Measurements from ENCODE around the gene INKA1.
A peak's percentile ranks its signal among the peaks of the same experiment; 100 is the strongest.
"Not testable (repeated sequence)": the region's sequence is repeated elsewhere in the genome, so short reads cannot be mapped to it uniquely, and the experiment has no call there.

The INKA1 gene

DNA sequence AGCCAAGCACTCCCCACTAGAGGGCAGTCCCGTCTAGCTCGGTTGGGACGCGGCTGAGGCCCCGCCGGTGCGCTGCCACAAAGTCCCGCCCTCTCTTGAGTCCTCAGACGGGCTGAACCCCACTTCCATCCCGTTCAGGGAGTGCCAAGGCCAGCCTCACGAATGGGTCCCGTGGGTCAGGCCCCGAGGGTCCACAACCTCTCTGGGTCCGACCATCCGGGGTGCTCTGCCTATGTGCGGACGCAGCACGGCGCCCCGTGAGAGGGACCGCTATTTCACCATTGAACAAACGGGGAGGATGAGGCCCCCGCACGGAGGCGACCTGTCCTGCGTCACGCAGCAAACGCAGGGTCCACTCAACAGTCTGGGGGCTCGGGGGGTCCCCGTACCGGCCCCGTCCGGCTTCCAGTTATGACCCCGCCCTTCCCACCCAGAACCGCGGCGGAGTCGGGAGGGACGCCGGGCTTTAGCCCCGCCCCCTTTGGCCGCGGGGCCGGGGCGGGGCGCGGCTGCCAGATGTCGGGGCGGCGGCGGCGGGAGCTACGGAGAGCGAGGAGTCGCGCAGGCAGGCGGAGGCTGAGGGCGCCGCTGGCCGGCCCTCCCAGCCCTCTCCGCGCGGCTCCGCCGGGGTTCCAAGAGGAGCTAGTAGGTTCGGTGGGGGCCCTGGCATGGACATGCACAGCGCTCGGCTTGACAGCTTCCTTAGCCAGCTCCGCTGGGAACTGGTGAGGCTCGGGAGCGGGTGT, at the start of gene INKA1:
INKA1 (plus strand) TSS at position 543 of the 746 bp plus-strand sequence; CDS start at position 675, 132 bp downstream.
- peak; percentile 80 for DNase-seq

DNA sequence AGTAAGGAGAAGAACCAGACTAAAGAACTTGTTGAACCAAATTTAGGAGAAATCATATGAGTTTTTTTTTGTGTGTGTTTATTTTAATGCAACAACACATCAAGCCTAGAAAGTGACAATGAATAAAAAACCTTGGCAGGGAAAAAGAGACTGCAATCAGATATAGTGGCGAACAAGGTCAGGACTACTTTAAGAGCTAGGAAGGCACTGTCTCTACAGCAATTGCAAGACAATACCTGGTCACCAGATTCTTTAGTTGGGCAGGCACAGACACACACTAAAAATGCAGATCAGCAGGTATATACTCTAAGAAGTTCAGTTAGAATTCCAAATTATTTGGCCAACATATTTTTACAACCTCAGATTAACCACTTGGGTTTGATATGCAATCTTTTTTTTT, 48.5 kb upstream of the INKA1 start:
- no peak for DNase-seq

DNA sequence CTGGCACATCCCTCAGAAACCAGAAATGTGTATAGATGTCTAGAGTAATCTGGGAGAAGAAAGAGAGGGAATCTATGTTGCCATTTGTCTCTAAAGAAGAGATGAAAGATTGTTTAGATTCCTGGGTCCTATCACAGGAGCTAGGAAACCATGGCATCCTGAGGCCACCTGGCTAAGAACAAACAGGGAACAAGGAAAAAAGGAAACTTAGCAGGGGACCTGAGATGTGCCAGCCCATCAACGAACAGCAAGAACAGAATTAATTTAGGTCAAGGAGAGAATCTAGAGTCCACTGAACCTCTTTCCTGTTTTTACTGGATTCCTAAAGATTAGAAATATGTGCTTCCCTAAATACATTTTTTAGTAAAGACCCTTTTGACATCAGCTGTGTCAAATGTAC, 47.0 kb upstream of the INKA1 start:
- no peak for DNase-seq

DNA sequence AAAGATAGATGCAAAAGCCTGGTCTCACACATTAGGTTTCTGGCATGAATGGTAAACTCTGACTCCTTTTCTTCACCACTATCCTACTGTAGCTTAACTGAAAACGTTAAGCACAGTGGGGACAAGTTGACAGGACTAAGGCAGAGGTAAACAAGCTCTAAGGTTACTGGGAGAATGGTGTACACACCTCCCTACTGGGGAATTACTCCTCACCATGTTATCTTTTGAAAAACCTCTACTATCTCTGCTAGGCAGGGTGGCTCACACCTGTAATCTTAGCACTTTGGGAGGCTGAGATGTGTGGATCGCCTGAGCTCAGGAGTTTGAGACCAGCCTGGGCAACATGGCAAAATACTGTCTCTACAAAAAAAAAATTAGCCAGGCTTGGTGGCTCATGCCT, 45.9 kb upstream of the INKA1 start:
- DNase-seq = no peak

- no peak for DNase-seq
Measured at GRCh38 chr3:49759226-49759625, 43.8 kb upstream of the INKA1 start.

GRCh38 chr3:49761661-49762060, 41.4 kb upstream of the INKA1 start:
- DNase-seq = no peak

DNA sequence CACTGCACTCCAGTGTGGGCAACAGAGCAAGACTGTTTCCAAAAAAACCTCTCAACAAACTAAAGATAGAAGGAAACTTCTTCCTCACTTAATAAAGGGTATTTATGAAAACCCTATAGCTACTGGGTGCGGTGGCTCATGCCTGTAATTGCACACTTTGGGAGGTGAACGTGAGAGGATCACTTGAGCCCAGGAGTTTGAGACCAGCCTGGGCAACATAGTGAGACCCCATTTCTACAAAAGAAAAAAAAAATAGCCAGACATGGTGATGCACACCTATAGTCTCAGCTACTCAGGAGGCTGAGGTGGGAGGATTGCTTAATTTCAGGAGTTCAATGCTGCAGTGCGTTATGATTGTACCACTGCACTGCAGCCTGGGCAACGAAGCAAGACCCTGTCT, 39.1 kb upstream of the INKA1 start:
- no peak for DNase-seq

GRCh38 chr3:49769286-49769915, 33.7 kb upstream of the INKA1 start:
- DNase-seq = no peak

- DNase-seq = no peak
Measured at GRCh38 chr3:49769926-49770325, 33.1 kb upstream of the INKA1 start.

DNA sequence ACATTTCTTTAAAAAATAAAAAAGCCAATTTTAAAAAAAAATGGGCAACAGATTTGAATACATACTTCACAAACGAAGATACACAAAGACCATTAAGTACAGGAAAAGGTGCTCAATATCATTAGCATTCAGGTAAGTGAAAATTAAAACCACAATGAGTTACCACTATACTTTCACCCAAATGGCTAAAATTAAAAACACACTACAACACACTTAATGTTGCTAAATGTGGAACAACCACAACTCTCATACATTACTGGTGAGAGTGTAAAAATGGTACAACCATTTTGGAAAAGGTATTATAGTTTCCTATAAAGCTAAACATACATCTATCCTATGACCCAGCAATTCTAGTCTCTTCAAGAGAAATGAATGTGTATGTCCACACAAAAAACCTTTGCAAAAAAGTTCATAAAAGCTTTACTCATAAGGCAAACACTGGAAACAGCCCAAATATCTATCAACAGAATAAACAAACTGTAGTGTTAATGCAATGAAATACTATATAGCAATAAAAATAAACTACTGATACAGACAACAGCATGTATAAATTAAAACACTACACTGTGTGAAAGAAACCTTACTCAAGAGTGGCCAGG, 31.6 kb upstream of the INKA1 start:
- DNase-seq = no peak

DNA sequence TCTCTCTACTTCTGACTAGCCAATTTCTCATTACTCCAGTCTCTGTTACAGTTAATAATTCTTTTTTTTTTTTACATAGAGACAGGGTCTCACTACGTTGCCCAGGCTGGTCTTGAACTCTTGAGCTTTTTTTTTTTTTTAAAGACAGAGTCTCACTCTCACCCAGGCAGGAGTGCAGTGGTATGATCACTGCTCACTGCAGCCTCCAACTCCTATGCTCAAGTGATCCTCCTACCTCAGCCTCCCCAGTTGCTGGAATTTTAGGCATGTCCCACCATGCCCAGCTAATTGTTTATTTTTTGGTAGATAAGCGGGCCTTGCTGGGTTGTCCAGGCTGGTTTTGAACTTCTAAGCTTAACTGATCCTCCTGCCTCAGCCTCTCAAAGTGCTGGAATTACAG, 30.4 kb upstream of the INKA1 start:
- DNase-seq = no peak

GRCh38 chr3:49775538-49775937, 27.5 kb upstream of the INKA1 start:
- DNase-seq = no peak

- not testable (repeated sequence) for DNase-seq
Measured at GRCh38 chr3:49776101-49776500, 27.0 kb upstream of the INKA1 start.

DNA sequence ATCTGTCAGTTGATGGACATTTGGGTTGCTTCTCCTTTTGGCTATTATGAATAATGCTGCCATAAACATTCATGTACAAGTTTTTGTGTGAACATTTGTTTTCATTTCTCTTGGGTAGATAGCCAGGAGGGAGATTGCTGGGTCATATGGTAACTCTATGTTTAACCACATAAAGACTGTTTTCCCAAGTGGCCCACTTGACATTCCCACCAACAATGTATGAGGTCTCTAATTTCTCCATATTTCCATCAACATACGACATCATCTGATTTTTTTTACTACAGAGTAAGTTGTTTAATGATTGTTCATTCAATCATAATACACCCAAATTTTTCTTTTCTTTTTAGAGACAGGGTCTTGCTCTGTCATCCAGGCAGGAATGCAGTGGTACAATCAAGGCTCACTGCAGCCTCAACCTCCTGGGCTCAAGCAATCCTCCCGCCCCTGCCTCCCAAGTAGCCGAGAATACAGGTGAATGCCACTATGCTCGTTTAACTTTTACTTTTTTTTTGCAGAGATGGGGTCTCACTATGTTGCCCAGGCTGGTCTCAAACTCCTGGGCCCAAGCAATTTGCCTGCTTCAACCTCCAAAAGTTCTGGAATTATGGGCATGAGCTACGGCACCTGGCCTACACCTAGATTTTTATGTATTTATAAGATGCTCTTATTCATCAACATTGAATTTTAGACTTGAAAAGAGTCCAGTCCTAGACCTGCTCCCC, 23.5 kb upstream of the INKA1 start:
- no peak for DNase-seq

DNA sequence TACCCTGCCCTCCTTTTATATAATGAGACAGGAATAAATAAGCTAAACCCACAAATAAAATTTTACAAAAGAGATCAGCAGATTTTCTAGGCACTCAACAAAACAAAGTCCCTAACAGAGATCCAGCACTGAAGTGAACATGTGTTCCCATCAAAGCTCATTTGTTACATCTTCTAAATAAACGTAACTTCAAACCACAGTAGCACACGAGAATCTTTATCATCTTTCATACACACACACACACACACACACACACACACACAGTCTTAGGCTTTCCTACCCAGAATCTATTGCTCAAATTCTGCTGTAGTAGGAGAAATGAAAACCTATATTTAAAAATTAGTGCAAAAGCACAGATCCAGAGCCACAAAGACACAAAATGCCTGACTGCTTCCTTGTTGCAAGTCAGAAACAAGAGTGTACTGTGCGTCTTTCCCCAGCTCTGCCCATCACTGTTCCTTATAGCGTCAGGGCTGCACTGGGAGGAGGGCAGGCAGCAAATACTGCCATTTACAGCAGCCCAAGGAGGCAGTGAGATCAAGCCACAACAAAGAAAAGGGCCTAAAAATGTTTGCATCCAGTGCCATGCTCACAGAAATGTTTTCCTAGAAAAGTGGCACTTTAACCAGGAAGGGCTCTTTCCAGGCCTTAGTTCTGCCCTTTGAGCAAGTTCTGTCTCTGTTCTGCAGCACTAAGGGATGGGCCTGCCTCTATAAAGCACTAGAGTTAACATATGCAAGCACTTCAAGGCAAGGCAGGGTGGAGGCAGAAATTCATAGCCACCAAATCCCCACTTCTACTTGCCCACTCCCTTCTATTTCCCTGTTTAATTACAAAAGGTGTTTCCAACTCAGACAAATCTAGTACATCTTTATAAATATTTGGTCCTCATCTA, 22.7 kb upstream of the INKA1 start:
- no peak for DNase-seq

- not testable (repeated sequence) for DNase-seq
Measured at GRCh38 chr3:49780975-49781365, 22.1 kb upstream of the INKA1 start.

DNA sequence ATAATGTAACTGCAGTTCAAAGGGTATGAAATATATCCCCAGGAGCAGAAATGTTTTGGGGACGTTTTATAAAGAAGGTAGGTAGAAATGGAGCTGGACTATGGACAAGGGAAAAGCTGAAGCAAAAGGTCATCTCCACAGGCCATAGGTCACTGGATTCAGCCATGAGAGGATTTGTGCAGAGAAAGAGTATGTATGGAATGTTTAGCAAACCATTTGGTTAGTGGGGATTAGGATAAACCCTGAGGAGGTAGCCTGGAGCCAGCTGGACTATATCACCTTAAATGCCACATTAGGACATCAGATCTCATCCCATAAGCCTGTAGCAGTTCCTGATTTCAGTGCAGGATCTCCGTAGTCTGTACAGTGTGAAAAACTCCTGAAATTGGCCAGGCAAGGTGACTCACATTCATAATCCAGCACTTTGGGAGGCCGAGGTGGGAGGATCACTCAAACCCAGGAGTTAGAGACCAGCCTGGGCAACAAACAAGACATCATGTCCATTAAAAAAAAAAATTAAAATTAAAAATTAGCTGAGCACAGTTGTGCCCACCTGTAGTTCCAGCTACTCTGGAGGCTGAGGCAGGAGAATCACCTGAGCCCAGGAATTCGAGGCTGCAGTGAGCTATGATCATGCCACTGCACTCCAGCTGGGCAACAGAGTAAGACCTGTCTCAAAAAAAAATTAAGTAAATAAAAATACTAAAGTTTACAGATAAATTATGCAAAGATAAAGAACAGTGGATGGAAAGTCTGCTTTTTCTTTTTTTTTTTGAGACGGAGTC, 21.5 kb upstream of the INKA1 start:
- no peak for DNase-seq

- not testable (repeated sequence) for DNase-seq
Measured at GRCh38 chr3:49782277-49782676, 20.8 kb upstream of the INKA1 start.

DNA sequence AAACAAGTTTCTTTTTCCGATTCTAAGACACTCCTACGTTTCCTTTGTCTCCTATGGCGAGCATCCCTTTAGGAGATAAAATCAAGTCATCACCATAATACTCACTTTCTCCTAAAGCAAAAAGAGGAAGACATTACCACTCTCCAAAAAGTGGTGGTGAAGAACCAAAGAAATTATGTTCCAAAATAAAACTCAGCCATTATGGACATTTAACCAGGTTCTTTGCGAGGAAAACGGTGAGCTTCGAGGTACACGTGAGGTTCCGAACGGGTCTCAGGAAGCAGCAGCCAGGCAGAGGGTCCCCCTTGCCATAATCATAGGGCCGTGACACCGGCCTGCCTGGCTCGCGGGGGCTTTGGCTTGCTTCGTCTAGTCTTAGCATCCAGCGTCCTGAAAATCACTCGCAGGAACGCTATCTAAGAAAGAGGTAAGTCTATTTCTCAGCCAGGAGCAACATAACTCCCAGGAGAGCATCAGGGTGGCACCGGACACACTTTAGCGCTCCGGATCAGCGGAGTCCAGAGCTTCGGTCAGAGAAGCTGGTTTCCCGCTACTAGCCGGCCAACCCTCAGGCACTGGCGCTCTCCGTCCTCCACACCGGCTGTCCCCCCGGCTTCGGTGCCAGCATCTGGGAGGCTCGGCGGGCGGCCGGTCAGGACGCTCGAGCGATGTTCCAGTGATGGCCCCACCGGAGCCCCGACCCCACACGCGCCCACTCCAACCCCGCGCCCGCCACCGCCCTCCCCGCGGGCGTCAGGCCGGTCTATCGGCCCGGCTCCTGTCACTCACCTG, 17.3 kb upstream of the INKA1 start:
- peak; percentile 17 for DNase-seq

DNA sequence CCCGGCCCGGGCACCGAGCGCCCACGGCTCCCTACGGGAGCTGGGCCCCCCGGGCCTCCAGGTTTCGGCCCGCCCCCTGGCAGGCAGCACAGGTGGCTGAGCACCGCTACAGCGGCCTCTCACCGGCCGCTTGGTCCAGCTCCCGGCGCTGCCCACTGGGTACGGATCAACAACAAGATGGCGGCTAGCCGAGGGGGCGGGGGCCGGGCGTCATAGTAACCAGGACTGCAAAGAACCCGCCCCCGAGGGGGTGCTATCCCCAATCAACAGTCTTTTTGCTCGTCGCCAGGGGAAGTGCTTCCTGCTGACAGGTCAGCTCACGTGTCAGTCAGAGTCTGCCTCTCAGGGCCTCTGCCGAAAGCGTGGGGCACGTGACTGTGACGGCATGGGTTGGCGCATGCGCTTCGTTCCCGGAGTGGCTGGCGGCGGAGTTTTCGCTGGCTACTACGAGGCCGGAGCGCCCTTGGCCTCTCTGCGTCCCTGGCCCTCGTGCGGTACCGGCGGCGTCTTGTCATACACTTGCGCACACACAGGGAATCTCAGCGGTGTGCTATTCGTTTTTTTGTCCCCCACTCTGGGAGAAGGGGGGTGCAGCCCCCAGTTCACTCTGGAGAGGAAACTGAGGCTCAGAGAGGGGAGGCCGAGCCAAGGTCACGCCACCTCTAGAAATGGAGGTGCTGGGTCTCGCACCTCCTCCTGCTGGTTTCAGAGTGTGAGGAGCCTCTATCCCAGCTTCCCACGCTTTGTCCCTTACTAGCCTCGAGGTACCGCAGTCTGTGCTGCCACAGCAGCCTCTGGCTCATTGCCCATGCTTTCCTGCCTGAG, 16.5 kb upstream of the INKA1 start, which contains the start of gene IP6K1:
IP6K1 (minus strand) TSS at position 186 of the 825 bp plus-strand sequence. CDS start 38,502 bp downstream, outside the sequence.
- peak; percentile 100 for DNase-seq
